Adrenal gland (tissue), 5 donors: ENCODE measurements around the gene EFNA3.

Experiments used
- CTCF ChIP-seq, 6 experiments: fragments of 450-650 bp in 4 of 6; fragments of 200-600 bp in 2 of 6; sonication (generic) in 1 of 6; IDR thresholded peaks; 1 replicate in 5 of 6; 2 replicates in 1 of 6; pipeline versions ENCODE4 v1.5.1 to v1.8.0; 2016 to 2021; ENCODE audit warnings: antibody characterized with exemption in 6 of 6, mild to moderate bottlenecking in 2 of 6, moderate library complexity in 1 of 6
- POLR2A ChIP-seq, 2 donors: fragments of 450-650 bp; IDR thresholded peaks; one replicate each; pipeline ENCODE4 v1.6.1; 2017; ENCODE audit warnings: antibody characterized with exemption in 2 of 2, mild to moderate bottlenecking in 2 of 2, moderate library complexity in 1 of 2
- donor health status: DM: no; HTN: no; CAD: no.

DNA sequence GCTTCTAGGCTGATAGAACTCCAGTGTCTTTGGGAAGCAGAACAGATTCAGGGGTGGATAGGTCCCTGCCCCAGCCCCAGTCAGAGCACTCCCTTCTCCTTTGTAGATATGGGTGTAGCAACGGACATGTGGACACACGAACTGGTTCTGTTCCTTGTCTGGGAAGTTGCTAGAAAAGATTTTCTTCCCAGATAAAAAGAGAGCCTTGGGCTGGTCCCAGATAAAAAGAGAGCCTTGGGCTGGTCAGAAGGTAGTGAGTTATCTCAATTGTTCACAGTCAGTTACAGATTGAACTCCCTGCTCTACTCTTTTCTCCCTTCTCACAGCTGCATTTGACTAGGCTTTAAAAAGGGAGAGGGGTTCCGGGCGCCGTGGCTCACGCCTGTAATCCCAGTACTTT, 41.6 kb downstream of the EFNA3 start:
- TF ChIP-seq CTCF (IDR thresholded peaks at IDR 0.05) (no peak), POLR2A (IDR thresholded peaks at IDR 0.05) (no peak)
